GM12892 (cell line): Measurements from ENCODE around the gene SNED1.

Experiments
- DNase-seq: peaks from one replicate; pipeline ENCODE4 v3.0.0; 2011; ENCODE audit not compliant: insufficient read length
- FAIRE-seq: peaks from 2 replicates; lab custom pipeline; 2011; peaks lifted over from hg19 to GRCh38; lab: Jason Lieb, UNC
- POLR2A ChIP-seq: IDR thresholded peaks from 2 replicates; pipeline ENCODE4 v1.6.1; 2011; ENCODE audit warnings: low read depth, low read length, control low read depth
- POLR2AphosphoS5 ChIP-seq: IDR thresholded peaks from 2 replicates; pipeline ENCODE4 v1.6.1; 2011; ENCODE audit warnings: low read depth, low read length, control low read depth
- TAF1 ChIP-seq: IDR thresholded peaks from 2 replicates; pipeline ENCODE4 v1.6.1; 2011; ENCODE audit warnings: low read depth, mild to moderate bottlenecking, control low read depth, low read length, borderline replicate concordance

SNED1 gene

GRCh38 chr2:241051578-241052487 lies 53.4 kb downstream of the SNED1 start:
- TF ChIP-seq TAF1 (no peak), POLR2AphosphoS5 (no peak), POLR2A (no peak)
- FAIRE-seq = no peak
- DNase-seq = no peak

- DNase-seq (no peak), FAIRE-seq (no peak)
- TF ChIP-seq POLR2AphosphoS5 (no peak), TAF1 (no peak), POLR2A (no peak)
Observed at GRCh38 chr2:241052677-241053360, 54.4 kb downstream of the SNED1 start.

DNA sequence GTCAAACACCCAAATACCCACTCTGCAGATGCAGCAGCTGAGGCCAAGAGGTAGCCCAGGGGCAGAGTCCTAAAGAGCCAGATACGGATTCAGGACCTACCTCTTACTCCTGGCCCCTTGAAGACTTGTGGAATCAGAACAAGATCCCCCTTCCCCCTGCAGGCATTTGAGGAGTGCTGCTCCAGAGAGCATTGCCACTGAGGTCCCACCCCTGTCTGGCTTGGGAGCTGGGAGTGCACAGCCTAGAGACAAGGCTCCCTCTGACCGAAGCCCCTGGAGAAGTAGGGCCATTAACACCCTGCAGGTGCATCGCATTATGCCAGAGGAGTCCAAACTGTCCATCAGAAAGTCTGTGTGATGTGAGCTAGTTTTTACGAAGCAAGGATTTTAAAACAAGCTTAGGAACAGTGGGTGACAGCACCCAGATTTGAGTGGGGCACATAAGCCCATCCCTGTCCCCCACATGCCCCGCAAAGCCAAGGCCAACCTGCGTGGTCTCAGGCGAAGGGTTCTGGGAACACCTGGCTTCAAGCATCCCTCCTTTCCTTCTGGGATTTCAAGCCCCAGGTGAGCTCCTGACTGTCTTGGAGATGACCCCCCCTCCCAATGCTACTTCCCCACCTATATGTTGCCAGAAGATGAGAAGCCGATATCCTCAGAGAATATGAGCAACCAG lies 55.3 kb downstream of the SNED1 start:
- no peak for DNase-seq
- TF ChIP-seq TAF1 (no peak), POLR2A (no peak), POLR2AphosphoS5 (no peak)
- no peak for FAIRE-seq

GRCh38 chr2:241061275-241061674 lies 62.9 kb downstream of the SNED1 start:
- DNase-seq = no peak
- FAIRE-seq = no peak
- no peak for TF ChIP-seq TAF1
- TF ChIP-seq POLR2AphosphoS5 = no peak
- no peak for TF ChIP-seq POLR2A

DNA sequence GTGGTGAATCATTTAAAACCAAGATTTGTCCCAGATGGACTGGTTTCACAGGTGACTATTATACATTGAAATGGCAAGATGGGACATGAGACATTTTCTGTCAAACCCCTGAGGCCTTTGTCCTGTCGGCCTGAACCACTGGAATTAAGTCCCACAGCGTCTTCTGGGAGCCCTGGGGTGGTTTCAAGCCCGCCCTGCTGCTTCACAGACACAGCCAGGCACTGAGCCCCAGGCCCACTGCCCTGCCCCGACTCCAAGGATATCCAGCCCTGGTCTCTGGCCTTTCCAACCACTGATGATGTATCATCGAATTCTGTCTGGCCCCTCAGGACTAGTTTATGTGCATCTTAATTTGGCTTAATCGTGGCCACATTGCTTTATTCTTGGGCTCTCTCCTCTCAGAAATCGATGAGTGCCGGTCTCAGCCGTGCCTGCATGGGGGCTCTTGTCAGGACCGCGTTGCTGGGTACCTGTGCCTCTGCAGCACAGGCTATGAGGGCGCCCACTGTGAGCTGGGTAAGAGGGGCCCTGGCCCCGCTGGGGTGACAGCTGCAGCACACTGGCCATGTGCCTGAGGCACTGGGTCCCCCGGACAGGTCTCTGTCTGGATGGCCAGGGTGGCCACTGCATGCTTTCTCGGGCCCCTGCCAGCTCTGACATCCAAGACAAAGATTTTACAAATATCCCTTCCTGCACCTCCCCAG lies 64.1 kb downstream of the SNED1 start:
- FAIRE-seq = no peak
- TF ChIP-seq TAF1 = no peak
- no peak for TF ChIP-seq POLR2A
- TF ChIP-seq POLR2AphosphoS5 = no peak
- no peak for DNase-seq

GRCh38 chr2:241063093-241063551 lies 64.7 kb downstream of the SNED1 start:
- TF ChIP-seq POLR2A = no peak
- TF ChIP-seq POLR2AphosphoS5 = no peak
- TF ChIP-seq TAF1 = no peak
- no peak for DNase-seq
- FAIRE-seq = no peak

- no peak for DNase-seq
- TF ChIP-seq POLR2AphosphoS5 (no peak), POLR2A (no peak), TAF1 (no peak)
- FAIRE-seq = no peak
Observed at GRCh38 chr2:241063587-241063986, 65.2 kb downstream of the SNED1 start.

DNA sequence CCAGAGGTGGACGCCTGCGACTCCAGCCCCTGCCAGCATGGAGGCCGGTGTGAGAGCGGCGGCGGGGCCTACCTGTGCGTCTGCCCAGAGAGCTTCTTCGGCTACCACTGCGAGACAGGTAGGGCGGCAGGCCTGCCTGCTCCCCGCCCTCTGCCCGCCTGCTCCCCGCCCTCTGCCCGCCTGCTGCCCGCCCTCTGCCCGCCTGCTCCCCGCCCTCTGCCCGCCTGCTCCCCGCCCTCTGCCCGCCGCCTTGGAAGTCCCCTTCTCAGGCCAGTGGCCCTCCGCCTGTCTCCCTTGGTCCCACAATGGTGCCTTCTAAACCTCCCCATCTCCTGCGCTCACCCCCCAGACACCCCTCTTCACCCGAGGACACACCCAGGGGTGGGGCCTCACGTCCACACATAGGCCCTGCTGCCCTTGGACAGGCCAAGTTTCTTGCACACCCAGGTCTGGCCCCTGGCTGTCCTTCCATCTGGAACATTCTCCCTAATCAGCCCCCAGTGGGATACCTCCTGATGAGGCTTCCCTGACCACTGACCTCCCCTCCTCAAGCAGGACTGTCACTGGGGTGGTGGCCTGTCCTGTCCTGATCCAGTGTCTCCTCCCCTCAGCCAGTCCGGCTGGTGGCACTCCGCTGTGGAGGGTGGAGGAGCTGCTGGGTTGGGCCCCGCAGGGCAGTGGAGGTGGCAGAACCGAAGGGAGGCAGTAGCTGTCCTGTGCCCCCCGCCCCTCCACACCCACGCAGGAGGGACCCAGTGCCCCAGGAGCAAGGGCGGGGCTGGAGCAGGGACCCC lies 65.8 kb downstream of the SNED1 start:
- FAIRE-seq (no peak), DNase-seq (peak; percentile 57)
- TF ChIP-seq POLR2AphosphoS5 (no peak), POLR2A (no peak), TAF1 (no peak)

DNA sequence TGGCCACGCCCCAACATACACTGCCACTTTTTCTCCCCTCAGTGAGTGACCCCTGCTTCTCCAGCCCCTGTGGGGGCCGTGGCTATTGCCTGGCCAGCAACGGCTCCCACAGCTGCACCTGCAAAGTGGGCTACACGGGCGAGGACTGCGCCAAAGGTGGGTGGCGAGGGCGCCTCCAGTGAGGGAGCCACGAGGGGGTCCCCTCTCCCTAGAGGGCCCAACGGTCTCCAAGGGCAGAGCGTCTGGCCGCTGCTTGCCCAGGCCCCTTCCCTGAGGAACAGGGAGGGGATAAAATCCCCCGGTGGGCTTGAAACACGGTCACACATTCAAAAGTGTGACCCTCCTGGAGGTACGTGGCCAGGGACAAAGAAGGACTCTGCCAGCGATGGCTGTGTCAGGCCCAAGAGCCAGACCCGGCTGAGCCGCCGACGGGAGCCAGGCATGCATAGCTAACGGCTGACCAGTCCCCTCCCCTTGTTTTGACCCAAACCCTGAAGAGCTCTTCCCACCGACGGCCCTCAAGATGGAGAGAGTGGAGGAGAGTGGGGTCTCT lies 66.5 kb downstream of the SNED1 start:
- FAIRE-seq (no peak), DNase-seq (no peak)
- TF ChIP-seq TAF1 = no peak
- TF ChIP-seq POLR2A = no peak
- TF ChIP-seq POLR2AphosphoS5 = no peak

DNA sequence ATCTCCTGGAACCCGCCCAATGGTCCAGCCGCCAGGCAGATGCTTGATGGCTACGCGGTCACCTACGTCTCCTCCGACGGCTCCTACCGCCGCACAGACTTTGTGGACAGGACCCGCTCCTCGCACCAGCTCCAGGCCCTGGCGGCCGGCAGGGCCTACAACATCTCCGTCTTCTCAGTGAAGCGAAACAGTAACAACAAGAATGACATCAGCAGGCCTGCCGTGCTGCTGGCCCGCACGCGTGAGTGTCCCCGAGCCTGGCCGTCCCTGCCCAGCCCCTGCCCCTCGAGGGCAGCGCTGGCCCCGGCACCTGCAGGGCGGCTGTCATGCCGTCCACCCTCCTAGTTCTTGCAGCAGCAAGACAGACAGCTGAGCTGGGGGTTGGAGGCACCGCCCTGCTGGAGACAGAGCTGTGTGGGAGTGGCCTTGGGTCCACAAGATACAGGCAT lies 67.0 kb downstream of the SNED1 start:
- FAIRE-seq = no peak
- DNase-seq = no peak
- no peak for TF ChIP-seq POLR2A
- TF ChIP-seq TAF1 = no peak
- TF ChIP-seq POLR2AphosphoS5 = no peak
